ENCODE measurements around the gene BTNL9. TPM values are rescaled to one million over a fixed set of nuclear protein-coding genes. Genes with fewer than 3 reads are reported as not detected.

BTNL9 gene
- polyA plus RNA-seq, 1 of the 3 experiments (the other 2 are of a cell fraction) = not detected

DNA sequence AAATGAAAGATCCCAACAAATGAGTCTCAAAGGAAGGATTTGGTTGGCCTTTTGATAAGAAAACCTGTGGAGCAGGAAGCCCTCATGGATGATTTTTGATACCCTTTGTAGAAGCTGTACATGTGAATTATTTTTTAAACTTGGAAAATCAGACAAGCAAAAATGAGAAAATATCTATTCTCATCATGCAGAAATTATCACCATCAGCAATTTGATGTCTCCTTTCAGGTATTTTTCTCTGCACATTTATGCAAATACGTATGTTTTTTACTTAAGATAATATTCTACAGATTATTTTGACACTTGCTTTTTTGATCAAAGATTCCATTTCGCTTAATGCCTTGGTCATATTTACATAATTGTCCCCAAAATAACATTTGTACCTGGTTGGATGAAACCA is 7.2 kb downstream of the BTNL9 start:
- Histone ChIP-seq H3K9me3 (no peaks in the 10 kb centered on the region), H2AFZ (ENCODE audit: low read depth) (no peak overlapping the region), H3K27me3 (ENCODE audit: insufficient read depth) (peaks cover 57% of the 10 kb centered on the region), H3K27ac (ENCODE audit: low read depth in 2 of 2, low read length in 1 of 2) (no peak overlapping the region), H3K9me2 (no peaks in the 10 kb centered on the region), H3K4me2 (no peak overlapping the region), H3K4me1 (ENCODE audit: control insufficient read depth in 1 of 2, insufficient read depth in 2 of 2, low read depth in 1 of 2, low read length in 1 of 2) (no peaks in the 10 kb centered on the region), H3K36me3 (replicated peaks in 1 of 2; ENCODE audit: control insufficient read depth in 1 of 2, insufficient read depth in 2 of 2, low read length in 1 of 2) (no peaks in the 10 kb centered on the region), H3F3A (replicated peaks; ENCODE audit: insufficient read depth) (no peaks in the 10 kb centered on the region), H3K4me3 (ENCODE audit: low read depth in 2 of 2, low read length in 1 of 2) (no peak overlapping the region), H3K9ac (no peak overlapping the region), H4K20me1 (ENCODE audit: insufficient read depth) (no peaks in the 10 kb centered on the region), H3K79me2 (ENCODE audit: insufficient read depth) (no peaks in the 10 kb centered on the region)
- ChIA-PET CTCF (no interaction called here), POLR2A (no interaction called here)
- WGBS (ENCODE audit: low lambda C conversion rate) = 1% methylated on average over 2 of the region's 2 CpGs
- DNase-seq = no peak
- TF ChIP-seq GABPA (IDR thresholded peaks at IDR 0.05; ENCODE audit: low read depth) (no peak), NRF1 (IDR thresholded peaks at IDR 0.05; ENCODE audit: low read depth, low read length) (no peak), EZH2phosphoT487 (IDR thresholded peaks at IDR 0.05; ENCODE audit: borderline replicate concordance, low read depth) (no peak)
- TF ChIP-seq, protein P1, sequence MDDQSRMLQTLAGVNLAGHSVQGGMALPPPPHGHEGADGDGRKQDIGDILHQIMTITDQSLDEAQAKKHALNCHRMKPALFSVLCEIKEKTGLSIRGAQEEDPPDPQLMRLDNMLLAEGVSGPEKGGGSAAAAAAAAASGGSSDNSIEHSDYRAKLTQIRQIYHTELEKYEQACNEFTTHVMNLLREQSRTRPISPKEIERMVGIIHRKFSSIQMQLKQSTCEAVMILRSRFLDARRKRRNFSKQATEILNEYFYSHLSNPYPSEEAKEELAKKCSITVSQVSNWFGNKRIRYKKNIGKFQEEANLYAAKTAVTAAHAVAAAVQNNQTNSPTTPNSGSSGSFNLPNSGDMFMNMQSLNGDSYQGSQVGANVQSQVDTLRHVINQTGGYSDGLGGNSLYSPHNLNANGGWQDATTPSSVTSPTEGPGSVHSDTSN (IDR thresholded peaks at IDR 0.05) = no peak

DNA sequence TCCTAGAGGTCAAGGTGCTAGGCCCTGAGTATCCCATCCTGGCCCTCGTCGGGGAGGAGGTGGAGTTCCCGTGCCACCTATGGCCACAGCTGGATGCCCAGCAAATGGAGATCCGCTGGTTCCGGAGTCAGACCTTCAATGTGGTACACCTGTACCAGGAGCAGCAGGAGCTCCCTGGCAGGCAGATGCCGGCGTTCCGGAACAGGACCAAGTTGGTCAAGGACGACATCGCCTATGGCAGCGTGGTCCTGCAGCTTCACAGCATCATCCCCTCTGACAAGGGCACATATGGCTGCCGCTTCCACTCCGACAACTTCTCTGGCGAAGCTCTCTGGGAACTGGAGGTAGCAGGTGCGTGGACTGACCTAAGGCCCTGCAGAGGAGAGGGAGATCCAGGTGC is 7.9 kb downstream of the BTNL9 start:
- H3K27ac ChIP-seq (ENCODE audit: low read depth in 2 of 2, low read length in 1 of 2) = no peak overlapping the region
- peaks cover 56% of the 10 kb centered on the region for H3K27me3 ChIP-seq (ENCODE audit: insufficient read depth)
- H3K36me3 ChIP-seq (replicated peaks in 1 of 2; ENCODE audit: control insufficient read depth in 1 of 2, insufficient read depth in 2 of 2, low read length in 1 of 2) = no peaks in the 10 kb centered on the region
- no peak overlapping the region for H2AFZ ChIP-seq (ENCODE audit: low read depth)
- no peak overlapping the region for H3K4me3 ChIP-seq (ENCODE audit: low read depth in 2 of 2, low read length in 1 of 2)
- no peak for DNase-seq
- CTCF ChIA-PET = no interaction called here
- no peaks in the 10 kb centered on the region for H4K20me1 ChIP-seq (ENCODE audit: insufficient read depth)
- H3K4me2 ChIP-seq = no peak overlapping the region
- no peaks in the 10 kb centered on the region for H3F3A ChIP-seq (replicated peaks; ENCODE audit: insufficient read depth)
- H3K79me2 ChIP-seq (ENCODE audit: insufficient read depth) = no peaks in the 10 kb centered on the region
- H3K4me1 ChIP-seq (ENCODE audit: control insufficient read depth in 1 of 2, insufficient read depth in 2 of 2, low read depth in 1 of 2, low read length in 1 of 2) = no peaks in the 10 kb centered on the region; a peak in 1 of 4 replicates
- H3K9me3 ChIP-seq = no peaks in the 10 kb centered on the region
- WGBS (ENCODE audit: low lambda C conversion rate) = 36% methylated on average over 14 of the region's 15 CpGs
- no peaks in the 10 kb centered on the region for H3K9me2 ChIP-seq
- no peak for TF ChIP-seq SMC3 (IDR thresholded peaks at IDR 0.05; ENCODE audit: low read depth, low read length)
- TF ChIP-seq FOSL2 (IDR thresholded peaks at IDR 0.05; ENCODE audit: borderline replicate concordance, low read depth) = no peak
- H3K9ac ChIP-seq = no peak overlapping the region
- POLR2A ChIA-PET = no interaction called here

DNA sequence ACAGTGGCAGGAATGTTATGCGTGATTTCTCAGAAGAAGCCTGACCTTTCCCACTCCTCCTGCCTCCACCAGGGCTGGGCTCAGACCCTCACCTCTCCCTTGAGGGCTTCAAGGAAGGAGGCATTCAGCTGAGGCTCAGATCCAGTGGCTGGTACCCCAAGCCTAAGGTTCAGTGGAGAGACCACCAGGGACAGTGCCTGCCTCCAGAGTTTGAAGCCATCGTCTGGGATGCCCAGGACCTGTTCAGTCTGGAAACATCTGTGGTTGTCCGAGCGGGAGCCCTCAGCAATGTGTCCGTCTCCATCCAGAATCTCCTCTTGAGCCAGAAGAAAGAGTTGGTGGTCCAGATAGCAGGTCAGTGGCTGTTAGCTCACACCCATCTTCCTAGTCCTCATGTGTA is 9.9 kb downstream of the BTNL9 start:
- no peak overlapping the region for H2AFZ ChIP-seq (ENCODE audit: low read depth)
- H3K79me2 ChIP-seq (ENCODE audit: insufficient read depth) = no peaks in the 10 kb centered on the region
- H4K20me1 ChIP-seq (ENCODE audit: insufficient read depth) = no peaks in the 10 kb centered on the region
- H3F3A ChIP-seq (replicated peaks; ENCODE audit: insufficient read depth) = no peaks in the 10 kb centered on the region
- peaks cover 64% of the 10 kb centered on the region for H3K27me3 ChIP-seq (ENCODE audit: insufficient read depth)
- H3K36me3 ChIP-seq (replicated peaks in 1 of 2; ENCODE audit: control insufficient read depth in 1 of 2, insufficient read depth in 2 of 2, low read length in 1 of 2) = no peaks in the 10 kb centered on the region
- ChIA-PET POLR2A (no interaction called here), CTCF (no interaction called here)
- no peaks in the 10 kb centered on the region for H3K9me2 ChIP-seq
- no peak overlapping the region for H3K27ac ChIP-seq (ENCODE audit: low read depth in 2 of 2, low read length in 1 of 2)
- WGBS (ENCODE audit: low lambda C conversion rate) = 8% methylated on average over 3 of the region's 5 CpGs
- no peak overlapping the region for H3K4me2 ChIP-seq
- H3K4me3 ChIP-seq (ENCODE audit: low read depth in 2 of 2, low read length in 1 of 2) = no peak overlapping the region
- H3K9me3 ChIP-seq = no peaks in the 10 kb centered on the region
- no peak overlapping the region for H3K9ac ChIP-seq
- H3K4me1 ChIP-seq (ENCODE audit: control insufficient read depth in 1 of 2, insufficient read depth in 2 of 2, low read depth in 1 of 2, low read length in 1 of 2) = peaks cover 0 to 4% of the 10 kb centered on the region in 2 experiments; a peak in 1 of 4 replicates
- DNase-seq = no peak
- TF ChIP-seq FOSL2 (IDR thresholded peaks at IDR 0.05; ENCODE audit: borderline replicate concordance, low read depth) = no peak
- no peak for TF ChIP-seq TCF12 (IDR thresholded peaks at IDR 0.05)
- no peak for TF ChIP-seq EP300 (IDR thresholded peaks at IDR 0.05; ENCODE audit: borderline replicate concordance in 1 of 2, low read depth in 1 of 2, low read length in 1 of 2)
- TF ChIP-seq, protein P2, sequence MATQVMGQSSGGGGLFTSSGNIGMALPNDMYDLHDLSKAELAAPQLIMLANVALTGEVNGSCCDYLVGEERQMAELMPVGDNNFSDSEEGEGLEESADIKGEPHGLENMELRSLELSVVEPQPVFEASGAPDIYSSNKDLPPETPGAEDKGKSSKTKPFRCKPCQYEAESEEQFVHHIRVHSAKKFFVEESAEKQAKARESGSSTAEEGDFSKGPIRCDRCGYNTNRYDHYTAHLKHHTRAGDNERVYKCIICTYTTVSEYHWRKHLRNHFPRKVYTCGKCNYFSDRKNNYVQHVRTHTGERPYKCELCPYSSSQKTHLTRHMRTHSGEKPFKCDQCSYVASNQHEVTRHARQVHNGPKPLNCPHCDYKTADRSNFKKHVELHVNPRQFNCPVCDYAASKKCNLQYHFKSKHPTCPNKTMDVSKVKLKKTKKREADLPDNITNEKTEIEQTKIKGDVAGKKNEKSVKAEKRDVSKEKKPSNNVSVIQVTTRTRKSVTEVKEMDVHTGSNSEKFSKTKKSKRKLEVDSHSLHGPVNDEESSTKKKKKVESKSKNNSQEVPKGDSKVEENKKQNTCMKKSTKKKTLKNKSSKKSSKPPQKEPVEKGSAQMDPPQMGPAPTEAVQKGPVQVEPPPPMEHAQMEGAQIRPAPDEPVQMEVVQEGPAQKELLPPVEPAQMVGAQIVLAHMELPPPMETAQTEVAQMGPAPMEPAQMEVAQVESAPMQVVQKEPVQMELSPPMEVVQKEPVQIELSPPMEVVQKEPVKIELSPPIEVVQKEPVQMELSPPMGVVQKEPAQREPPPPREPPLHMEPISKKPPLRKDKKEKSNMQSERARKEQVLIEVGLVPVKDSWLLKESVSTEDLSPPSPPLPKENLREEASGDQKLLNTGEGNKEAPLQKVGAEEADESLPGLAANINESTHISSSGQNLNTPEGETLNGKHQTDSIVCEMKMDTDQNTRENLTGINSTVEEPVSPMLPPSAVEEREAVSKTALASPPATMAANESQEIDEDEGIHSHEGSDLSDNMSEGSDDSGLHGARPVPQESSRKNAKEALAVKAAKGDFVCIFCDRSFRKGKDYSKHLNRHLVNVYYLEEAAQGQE (IDR thresholded peaks at IDR 0.05; ENCODE audit: low read depth, low read length) = no peak
- TF ChIP-seq, protein P3, sequence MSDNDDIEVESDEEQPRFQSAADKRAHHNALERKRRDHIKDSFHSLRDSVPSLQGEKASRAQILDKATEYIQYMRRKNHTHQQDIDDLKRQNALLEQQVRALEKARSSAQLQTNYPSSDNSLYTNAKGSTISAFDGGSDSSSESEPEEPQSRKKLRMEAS (IDR thresholded peaks at IDR 0.05; ENCODE audit: low read depth) = no peak
- no peak for TF ChIP-seq TAF1 (IDR thresholded peaks at IDR 0.05; ENCODE audit: borderline replicate concordance, low read depth, low read length)
- TF ChIP-seq FOXM1 (IDR thresholded peaks at IDR 0.05; ENCODE audit: low read depth) = no peak
- TF ChIP-seq EZH2phosphoT487 (IDR thresholded peaks at IDR 0.05; ENCODE audit: borderline replicate concordance, low read depth) = no peak
- TF ChIP-seq YY1 (IDR thresholded peaks at IDR 0.05; ENCODE audit: low read depth) = no peak
- TF ChIP-seq RCOR1 (IDR thresholded peaks at IDR 0.05; ENCODE audit: low read length) = no peak
- no peak for TF ChIP-seq RXRA (IDR thresholded peaks at IDR 0.05; ENCODE audit: borderline replicate concordance, low read depth)
- TF ChIP-seq, protein P4, sequence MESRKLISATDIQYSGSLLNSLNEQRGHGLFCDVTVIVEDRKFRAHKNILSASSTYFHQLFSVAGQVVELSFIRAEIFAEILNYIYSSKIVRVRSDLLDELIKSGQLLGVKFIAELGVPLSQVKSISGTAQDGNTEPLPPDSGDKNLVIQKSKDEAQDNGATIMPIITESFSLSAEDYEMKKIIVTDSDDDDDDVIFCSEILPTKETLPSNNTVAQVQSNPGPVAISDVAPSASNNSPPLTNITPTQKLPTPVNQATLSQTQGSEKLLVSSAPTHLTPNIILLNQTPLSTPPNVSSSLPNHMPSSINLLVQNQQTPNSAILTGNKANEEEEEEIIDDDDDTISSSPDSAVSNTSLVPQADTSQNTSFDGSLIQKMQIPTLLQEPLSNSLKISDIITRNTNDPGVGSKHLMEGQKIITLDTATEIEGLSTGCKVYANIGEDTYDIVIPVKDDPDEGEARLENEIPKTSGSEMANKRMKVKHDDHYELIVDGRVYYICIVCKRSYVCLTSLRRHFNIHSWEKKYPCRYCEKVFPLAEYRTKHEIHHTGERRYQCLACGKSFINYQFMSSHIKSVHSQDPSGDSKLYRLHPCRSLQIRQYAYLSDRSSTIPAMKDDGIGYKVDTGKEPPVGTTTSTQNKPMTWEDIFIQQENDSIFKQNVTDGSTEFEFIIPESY (IDR thresholded peaks at IDR 0.05; ENCODE audit: borderline replicate concordance, low read depth) = no peak
- no peak for TF ChIP-seq JUND (IDR thresholded peaks at IDR 0.05)

Measured in SK-N-SH (cell line).